HepG2 (cell line): Measurements from ENCODE around the gene SLC22A23. TPM values are rescaled to one million over a fixed set of nuclear protein-coding genes. Genes with fewer than 3 reads are reported as not detected.

ENCODE experiments used
- AHR ChIP-seq: IDR thresholded peaks from 2 replicates; pipeline ENCODE4 v1.6.1; 2018; ENCODE audit warnings: missing genetic modification reagents, missing compliant biosample characterization
- BRCA1 ChIP-seq: sonication (generic); formaldehyde crosslinking; IDR thresholded peaks from 2 replicates; pipeline ENCODE4 v1.4.0; 2020; ENCODE audit warnings: missing genetic modification reagents
- CSRNP1 ChIP-seq: sonication (generic); formaldehyde crosslinking; IDR thresholded peaks from 2 replicates; pipeline ENCODE4 v1.8.1; 2023; ENCODE audit warnings: mild to moderate bottlenecking, missing genetic modification reagents
- HIC2 ChIP-seq: sonication (generic); formaldehyde crosslinking; IDR thresholded peaks from 2 replicates; pipeline ENCODE4 v1.9.0; 2022; ENCODE audit warnings: low read depth, missing genetic modification reagents
- HMGXB3 ChIP-seq: sonication (generic); formaldehyde crosslinking; IDR thresholded peaks from 2 replicates; pipeline ENCODE4 v1.4.0; 2020; ENCODE audit warnings: missing genetic modification reagents, borderline replicate concordance
- HOMEZ ChIP-seq: IDR thresholded peaks from 2 replicates; pipeline ENCODE4 v1.6.1; 2016; ENCODE audit warnings: low read depth
- IRF1 ChIP-seq: sonication (generic); formaldehyde crosslinking; IDR thresholded peaks from 2 replicates; pipeline ENCODE4 v1.4.0; 2020; ENCODE audit warnings: low read depth, mild to moderate bottlenecking, missing genetic modification reagents
- MBNL3 ChIP-seq: fragments of 250-450 bp; sonication (Bioruptor Pico); conservative IDR thresholded peaks from 2 replicates; pipeline ENCODE4 v1.8.0; 2022; ENCODE audit warnings: mild to moderate bottlenecking, inconsistent platforms
- NFYB ChIP-seq: sonication (generic); formaldehyde crosslinking; IDR thresholded peaks from 2 replicates; pipeline ENCODE4 v1.4.0; 2020; ENCODE audit warnings: missing genetic modification reagents
- NR3C1 ChIP-seq: sonication (generic); formaldehyde crosslinking; IDR thresholded peaks from 2 replicates; pipeline ENCODE4 v1.4.0; 2020; ENCODE audit warnings: missing genetic modification reagents
- RBM22 ChIP-seq: fragments of 200-400 bp; formaldehyde crosslinking; optimal IDR thresholded peaks from 2 replicates; pipeline ENCODE3; 2017; ENCODE audit warnings: mild to moderate bottlenecking, low read length, moderate library complexity
- REPIN1 ChIP-seq: sonication (generic); formaldehyde crosslinking; IDR thresholded peaks from 2 replicates; pipeline ENCODE4 v1.8.0; 2022; ENCODE audit warnings: missing genetic modification reagents, low read depth, mild to moderate bottlenecking, borderline replicate concordance
- SIN3B ChIP-seq: fragments of 150-350 bp; IDR thresholded peaks from 2 replicates; pipeline ENCODE4 v1.6.1; 2014; ENCODE audit warnings: low read length
- ZBTB1 ChIP-seq: sonication (generic); formaldehyde crosslinking; IDR thresholded peaks from 2 replicates; pipeline ENCODE4 v1.4.0; 2020; ENCODE audit warnings: missing genetic modification reagents, borderline replicate concordance
- ZBTB20 ChIP-seq: sonication (generic); formaldehyde crosslinking; IDR thresholded peaks from 2 replicates; pipeline ENCODE4 v1.8.1; 2023; ENCODE audit warnings: missing genetic modification reagents, low read depth, mild to moderate bottlenecking, borderline replicate concordance
- ZNF430 ChIP-seq: sonication (generic); formaldehyde crosslinking; IDR thresholded peaks from 2 replicates; pipeline ENCODE4 v1.9.0; 2021; ENCODE audit warnings: mild to moderate bottlenecking, missing genetic modification reagents
- ZNF615 ChIP-seq: sonication (generic); formaldehyde crosslinking; IDR thresholded peaks from 2 replicates; pipeline ENCODE4 v1.5.0; 2020; ENCODE audit warnings: mild to moderate bottlenecking, missing genetic modification reagents, borderline replicate concordance
- ZNF792 ChIP-seq: IDR thresholded peaks from 2 replicates; pipeline ENCODE4 v1.6.1; 2016
- polyA plus RNA-seq, 8 experiments: library from polyadenylated mRNA; depleted of rRNA in 3 of 8; stranded (reverse) in 7 of 8; unstranded in 1 of 8; fragments of >200 nt; fragmentation: Illumina TruSeq in 4 of 8; extraction: Trizol in 4 of 8; gene quantifications; 2 replicates each; pipeline versions ENCODE4 v1.2.1 to v1.2.3, GENCODE V29; 2011 to 2016; ENCODE audit warnings: low read depth in 4 of 8, missing spikeins in 1 of 8, mixed read lengths in 1 of 8; ENCODE audit not compliant: insufficient read depth in 1 of 8
- total RNA-seq, 5 experiments: library from RNA; depleted of rRNA; stranded (reverse); fragments of >200 nt; fragmentation: Illumina TruSeq; extraction: Trizol; gene quantifications; 2 replicates each; pipeline ENCODE4 v1.2.3, GENCODE V29; 2016; ENCODE audit warnings: low read depth in 1 of 5

SLC22A23 gene
- total and polyA plus RNA-seq, 2 of the 13 experiments (the other 11 are each of a cell fraction or from before 2014, with no cell fraction given): 11.8 to 17.5 TPM

- TF ChIP-seq HMGXB3 (CRISPR knock-in tag) (no peak), ZBTB1 (no peak), HIC2 (CRISPR knock-in tag) (no peak), AHR (no peak), ZNF792 (CRISPR knock-in tag) (0 out of 2 replicates have a peak, but pooled peaks have one; percentile 17), MBNL3 (CRISPR knock-in tag) (no peak), ZBTB20 (CRISPR knock-in tag) (no peak), ZNF615 (CRISPR knock-in tag) (no peak), RBM22 (no peak), BRCA1 (CRISPR knock-in tag) (no peak), IRF1 (CRISPR knock-in tag) (no peak), CSRNP1 (CRISPR knock-in tag) (no peak; the same call in 1 of the 2 replicates), REPIN1 (CRISPR knock-in tag) (0 out of 2 replicates have a peak, but pooled peaks have one; percentile 13), NFYB (no peak), ZNF430 (CRISPR knock-in tag) (no peak), HOMEZ (CRISPR knock-in tag) (no peak; the same call in 1 of the 2 replicates), NR3C1 (CRISPR knock-in tag) (no peak), SIN3B (no peak)
These were observed 44.7 kb downstream of the SLC22A23 start (continued) for GRCh38 chr6:3411967-3412778.
